ENCODE results near the gene SLC9A7. TPM values are rescaled to one million over a fixed set of nuclear protein-coding genes. Genes with fewer than 3 reads are reported as not detected.

Gene SLC9A7
- polyA plus RNA-seq, 3 donors, result 0.11 to 2.5 (median 0.40) TPM

GRCh38 chrX:46713672-46714490, 45.0 kb downstream of the SLC9A7 start:
- 52 to 71% (median 55%) methylated on average over 5 of the region's 5 CpGs for WGBS, 3 donors
- no peak overlapping the region for H3K27ac ChIP-seq (ENCODE audit: low read depth, low read length)

GRCh38 chrX:46712764-46713163, 46.2 kb downstream of the SLC9A7 start:
- H3K27ac ChIP-seq (ENCODE audit: low read depth, low read length), result no peak overlapping the region
- 33 to 73% (median 43%) methylated on average over 1 of the region's 1 CpG for WGBS, 3 donors

GRCh38 chrX:46710927-46711623, 47.8 kb downstream of the SLC9A7 start:
- 53 to 61% (median 55%) methylated on average over 8 of the region's 8 CpGs for WGBS, 3 donors
- H3K27ac ChIP-seq (ENCODE audit: low read depth, low read length), result no peak overlapping the region

- WGBS, 3 donors, result 24 to 39% (median 36%) methylated on average over 1 of the region's 1 CpG
- H3K27ac ChIP-seq (ENCODE audit: low read depth, low read length), result no peak overlapping the region
Measured at GRCh38 chrX:46710425-46710824, 48.5 kb downstream of the SLC9A7 start.

- WGBS, 3 donors, result 78 to 85% (median 78%) methylated on average over 8 to 9 of the region's 9 CpGs
- H3K27ac ChIP-seq (ENCODE audit: low read depth, low read length), result no peak overlapping the region
Measured at GRCh38 chrX:46707274-46707965, 51.5 kb downstream of the SLC9A7 start.

- WGBS, 3 donors, result 62 to 88% (median 79%) methylated on average over 3 of the region's 3 CpGs
- H3K27ac ChIP-seq (ENCODE audit: low read depth, low read length), result no peak overlapping the region
Measured at GRCh38 chrX:46704767-46705386, 54.0 kb downstream of the SLC9A7 start.

GRCh38 chrX:46703980-46704379, 54.9 kb downstream of the SLC9A7 start:
- no peak overlapping the region for H3K27ac ChIP-seq (ENCODE audit: low read depth, low read length)
- 67 to 79% (median 74%) methylated on average over 4 of the region's 4 CpGs for WGBS, 3 donors

- no peak overlapping the region for H3K27ac ChIP-seq (ENCODE audit: low read depth, low read length)
- WGBS, 3 donors, result 86 to 96% (median 92%) methylated on average over 3 of the region's 3 CpGs
Measured at GRCh38 chrX:46698691-46699090, 60.2 kb downstream of the SLC9A7 start.

- WGBS, 3 donors, result 64 to 100% (median 80%) methylated on average over 1 of the region's 1 CpG
- no peak overlapping the region for H3K27ac ChIP-seq (ENCODE audit: low read depth, low read length)
Measured at GRCh38 chrX:46695491-46695890, 63.4 kb downstream of the SLC9A7 start.

GRCh38 chrX:46694549-46694948, 64.4 kb downstream of the SLC9A7 start:
- WGBS, 3 donors, result 72 to 89% (median 85%) methylated on average over 2 of the region's 2 CpGs
- H3K27ac ChIP-seq (ENCODE audit: low read depth, low read length), result no peak overlapping the region

GRCh38 chrX:46693149-46693548, 65.8 kb downstream of the SLC9A7 start:
- no peak overlapping the region for H3K27ac ChIP-seq (ENCODE audit: low read depth, low read length)
- 68 to 94% (median 81%) methylated on average over 2 of the region's 2 CpGs for WGBS, 3 donors

- H3K27ac ChIP-seq (ENCODE audit: low read depth, low read length), result no peak overlapping the region
- 83 to 100% (median 97%) methylated on average over 2 of the region's 2 CpGs for WGBS, 3 donors
Measured at GRCh38 chrX:46690818-46691217, 68.1 kb downstream of the SLC9A7 start.

GRCh38 chrX:46687619-46688018, 71.3 kb downstream of the SLC9A7 start:
- 29 to 45% (median 40%) methylated on average over 2 of the region's 2 CpGs for WGBS, 3 donors
- no peak overlapping the region for H3K27ac ChIP-seq (ENCODE audit: low read depth, low read length)

GRCh38 chrX:46686003-46686645, 72.8 kb downstream of the SLC9A7 start:
- 25 to 51% (median 31%) methylated on average over 5 of the region's 5 CpGs for WGBS, 3 donors

GRCh38 chrX:46683048-46683447, 75.9 kb downstream of the SLC9A7 start:
- no peak overlapping the region for H3K27ac ChIP-seq (ENCODE audit: low read depth, low read length)

More at GRCh38 chrX:46686003-46686645, 72.8 kb downstream of the SLC9A7 start:
- H3K27ac ChIP-seq (ENCODE audit: low read depth, low read length), result no peak overlapping the region

GRCh38 chrX:46681849-46682248, 77.1 kb downstream of the SLC9A7 start:
- H3K27ac ChIP-seq (ENCODE audit: low read depth, low read length), result no peak overlapping the region
- 59 to 71% (median 62%) methylated on average over 3 of the region's 3 CpGs for WGBS, 3 donors

- WGBS, 3 donors, result 90 to 100% (median 91%) methylated on average over 2 of the region's 2 CpGs
- no peak overlapping the region for H3K27ac ChIP-seq (ENCODE audit: low read depth, low read length)
Measured at GRCh38 chrX:46678232-46678631, 80.7 kb downstream of the SLC9A7 start.
